B cell (primary cell): ENCODE results near the gene HEXIM2. TPM values are rescaled to one million over a fixed set of nuclear protein-coding genes. Genes with fewer than 3 reads are reported as not detected.
A peak's percentile ranks its signal among the peaks of the same experiment; 100 is the strongest.

Source experiments
- ATAC-seq: fragments of 200-7000 bp; cut with Tn5 transposase; one replicate; pipeline ENCODE4 v1.10.0; 2021; ENCODE audit warnings: low read depth, mild to moderate bottlenecking, moderate number of reproducible peaks, moderate library complexity
- CTCF ChIA-PET: fragments of 350-600 bp; sonication (Branson Sonifier 250); formaldehyde crosslinking; loops from one replicate; lab custom pipeline; 2021; ENCODE audit warnings: antibody characterized with exemption, inconsistent platforms; lab: Charles Lee
- POLR2A ChIA-PET: fragments of 350-600 bp; sonication (Branson Sonifier 250); formaldehyde crosslinking; loops from one replicate; lab custom pipeline; 2021; ENCODE audit warnings: antibody characterized with exemption; lab: Charles Lee
- DNase-seq: peaks from one replicate; pipeline ENCODE4 v3.0.0; 2013
- H2AFZ ChIP-seq: 2 replicates; pipeline ENCODE4 v1.6.1; 2012; ENCODE audit warnings: mild to moderate bottlenecking, low read depth, low read length; ENCODE audit not compliant: insufficient read depth, poor library complexity, severe bottlenecking
- H3K27ac ChIP-seq, 2 donors: 1 replicate in 1 of 2; 2 replicates in 1 of 2; pipeline ENCODE4 v1.5.1; 2012 to 2013; ENCODE audit warnings: low read length in 2 of 2, mild to moderate bottlenecking in 2 of 2, moderate library complexity in 1 of 2
- H3K27me3 ChIP-seq, 4 experiments: fragments of 200-600 bp in 1 of 4; sonication (generic) in 1 of 4; replicated peaks in 1 of 4; 1 replicate in 2 of 4; 2 replicates in 2 of 4; pipeline versions ENCODE4 v1.6.1 to v1.7.0; 2013 to 2016; ENCODE audit warnings: low read length in 3 of 4, mild to moderate bottlenecking in 2 of 4, mixed read lengths in 1 of 4, moderate library complexity in 1 of 4; ENCODE audit not compliant: insufficient read depth in 4 of 4, control insufficient read depth in 3 of 4; ENCODE audit errors: control extremely low read depth in 1 of 4
- H3K36me3 ChIP-seq, 2 experiments: replicated peaks in 1 of 2; 1 replicate in 1 of 2; 2 replicates in 1 of 2; pipeline versions ENCODE4 v1.6.1 to v1.7.1; 2013; ENCODE audit warnings: low read length in 1 of 2; ENCODE audit not compliant: insufficient read depth in 2 of 2, control insufficient read depth in 1 of 2; ENCODE audit errors: control extremely low read depth in 1 of 2, extremely low read depth in 1 of 2
- H3K4me1 ChIP-seq, 2 donors: fragments of 200-600 bp in 1 of 2; sonication (generic) in 1 of 2; 1 replicate in 1 of 2; 2 replicates in 1 of 2; pipeline versions ENCODE4 v1.5.1 to v1.6.1; 2013 to 2017; ENCODE audit warnings: low read length in 2 of 2; ENCODE audit not compliant: control insufficient read depth in 2 of 2, insufficient read depth in 2 of 2
- H3K4me2 ChIP-seq: replicated peaks from 2 replicates; pipeline ENCODE3; 2012; ENCODE audit warnings: mild to moderate bottlenecking, low read depth, low read length; ENCODE audit not compliant: poor library complexity, severe bottlenecking
- H3K4me3 ChIP-seq, 5 experiments: fragments of 200-600 bp in 1 of 5; sonication (generic) in 1 of 5; 1 replicate in 3 of 5; 2 replicates in 2 of 5; pipeline versions ENCODE4 v1.5.1 to v1.7.0; 2011 to 2016; ENCODE audit warnings: low read length in 4 of 5, mild to moderate bottlenecking in 4 of 5, low read depth in 2 of 5, control low read depth in 1 of 5, moderate library complexity in 1 of 5; ENCODE audit not compliant: insufficient read depth in 1 of 5; ENCODE audit errors: control extremely low read depth in 1 of 5, extremely low read depth in 1 of 5
- H3K79me2 ChIP-seq: fragments of 200-600 bp; sonication (generic); one replicate; pipeline ENCODE4 v1.6.0; 2016; ENCODE audit warnings: low read length; ENCODE audit not compliant: control insufficient read depth, insufficient read depth
- H3K9ac ChIP-seq: fragments of 200-600 bp; sonication (generic); 2 replicates; pipeline ENCODE4 v1.6.1; 2017; ENCODE audit warnings: mild to moderate bottlenecking, low read length, moderate library complexity
- H3K9me3 ChIP-seq, 3 donors: one replicate each; pipeline versions ENCODE4 v1.6.1 to v1.7.1; 2013; ENCODE audit warnings: low read length in 2 of 3; ENCODE audit not compliant: control insufficient read depth in 2 of 3, insufficient read depth in 1 of 3; ENCODE audit errors: control extremely low read depth in 1 of 3
- H4K20me1 ChIP-seq: 2 replicates; pipeline ENCODE4 v1.6.0; 2012; ENCODE audit warnings: mild to moderate bottlenecking, low read length; ENCODE audit not compliant: insufficient read depth, control insufficient read depth, poor library complexity, severe bottlenecking
- H3K27ac Mint-ChIP-seq: one replicate; pipeline ENCODE4 v1.8.0; 2021; ENCODE audit warnings: mixed read lengths
- H3K27me3 Mint-ChIP-seq: one replicate; pipeline ENCODE4 v1.8.0; 2021; ENCODE audit warnings: mixed read lengths
- H3K4me1 Mint-ChIP-seq: one replicate; pipeline ENCODE4 v1.8.0; 2021; ENCODE audit warnings: mixed read lengths
- H3K4me3 Mint-ChIP-seq: one replicate; pipeline ENCODE4 v1.8.0; 2021; ENCODE audit warnings: mixed read lengths
- H3K9me3 Mint-ChIP-seq: one replicate; pipeline ENCODE4 v1.8.0; 2022; ENCODE audit warnings: mixed read lengths; ENCODE audit not compliant: insufficient read depth
- EZH2 ChIP-seq: IDR thresholded peaks from 2 replicates; pipeline ENCODE4 v1.6.1; 2012; ENCODE audit warnings: borderline replicate concordance, low read depth, mild to moderate bottlenecking, moderate library complexity, low read length; ENCODE audit not compliant: insufficient read depth, poor library complexity, severe bottlenecking
- WGBS: methylation state at CpG from one replicate; pipeline ENCODE4 v1.1.5; 2013; ENCODE audit warnings: missing lambda C conversion rate; ENCODE audit not compliant: insufficient coverage; 5-methylcytosine and 5-hydroxymethylcytosine counted together
- intact Hi-C: fragments of 100-400 bp; cut with micrococcal nuclease; formaldehyde crosslinking; loops from one replicate; pipeline ENCODE4 v1.10.0; 2022
- polyA minus RNA-seq: library from RNA; depleted of rRNA, polyadenylated mRNA; stranded (reverse); fragments of >200 nt; gene quantifications from 2 replicates; pipeline ENCODE4 v1.2.3, GENCODE V29; 2012
- polyA plus RNA-seq: library from polyadenylated mRNA; depleted of rRNA; stranded (reverse); fragments of >200 nt; gene quantifications from 2 replicates; pipeline ENCODE4 v1.2.3, GENCODE V29; 2012
- total RNA-seq, 2 donors: library from RNA; stranded (reverse); fragments of 120-200 nt in 1 of 2; gene quantifications; 1 replicate in 1 of 2; 2 replicates in 1 of 2; pipeline versions ENCODE4 v1.2.3 to v1.2.4, GENCODE V29; 2013 to 2022
- TF ChIP-seq, protein P1 (sequence below): fragments of 200-600 bp; IDR thresholded peaks from one replicate; pipeline ENCODE4 v1.8.0; 2022; ENCODE audit warnings: antibody characterized with exemption, mild to moderate bottlenecking

Gene HEXIM2, protein sequence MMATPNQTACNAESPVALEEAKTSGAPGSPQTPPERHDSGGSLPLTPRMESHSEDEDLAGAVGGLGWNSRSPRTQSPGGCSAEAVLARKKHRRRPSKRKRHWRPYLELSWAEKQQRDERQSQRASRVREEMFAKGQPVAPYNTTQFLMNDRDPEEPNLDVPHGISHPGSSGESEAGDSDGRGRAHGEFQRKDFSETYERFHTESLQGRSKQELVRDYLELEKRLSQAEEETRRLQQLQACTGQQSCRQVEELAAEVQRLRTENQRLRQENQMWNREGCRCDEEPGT
- total RNA-seq (7.1 and 10.0 TPM in 2 replicates), polyA plus RNA-seq (3.7 and 4.7 TPM in 2 replicates), polyA minus RNA-seq (3.4 and 5.4 TPM in 2 replicates)
- 6.2 TPM for total RNA-seq (2013)

DNA sequence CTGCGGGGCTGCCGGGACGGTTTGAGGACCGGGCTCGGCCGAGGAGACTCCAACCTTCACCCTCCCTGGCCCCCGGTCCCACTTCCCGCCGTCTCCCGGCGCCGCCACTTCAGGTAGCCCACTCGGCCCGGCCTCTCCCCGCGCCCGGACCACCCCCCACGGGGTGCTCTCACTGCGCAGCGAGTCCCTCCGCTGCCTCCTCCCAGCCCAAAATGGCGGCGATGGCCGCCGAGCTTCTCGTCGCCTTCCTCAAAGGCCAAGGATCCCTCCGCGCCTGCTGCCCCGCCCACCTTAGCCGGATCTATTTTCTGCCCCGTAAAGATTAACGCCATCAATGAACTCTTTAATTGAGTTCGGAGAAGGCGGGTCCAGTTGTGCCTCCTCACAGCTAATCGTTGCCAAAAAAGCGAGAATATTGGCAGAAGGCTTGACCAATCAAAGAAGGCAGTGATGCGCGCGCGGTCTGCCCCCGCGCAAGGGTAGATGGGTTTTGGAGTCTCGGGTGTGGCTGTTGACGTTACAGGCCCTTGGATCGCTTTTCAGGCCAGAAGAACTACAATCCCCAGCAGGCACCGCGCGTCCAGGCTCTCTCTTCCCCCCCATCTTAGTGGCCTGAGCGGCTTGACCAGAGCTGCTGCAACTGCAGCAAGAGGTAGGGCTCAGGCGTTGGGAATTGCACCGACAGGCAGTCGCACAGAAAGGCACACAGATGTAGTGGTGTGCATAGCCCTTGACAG lies at the start of gene HEXIM2:
Gene HEXIM2, plus strand, starts transcription at position 588 of the 737 bp plus-strand sequence. CDS start 919 bp downstream, outside the sequence.
- Histone ChIP-seq H3K4me2 (peak within 1 kb of the TSS; percentile 82), H2AFZ (peak within 1 kb of the TSS; percentile 76), H3K9me3 (no peaks in the 10 kb centered on the region), H3K4me3 (peak within 1 kb of the TSS; percentile 64 to 98 (median 92)), H3K9ac (peak within 1 kb of the TSS; percentile 91), H3K27me3 (no peaks in the 10 kb centered on the region), H3K79me2 (peaks cover 55% of the 10 kb centered on the region), H3K4me1 (peaks cover 19 to 28% of the 10 kb centered on the region in 2 donors), H3K27ac (peak within 1 kb of the TSS; percentile 98), H4K20me1 (no peaks in the 10 kb centered on the region), H3K36me3 (peaks cover 0 to 5% of the 10 kb centered on the region in 2 experiments)
- ChIA-PET CTCF (interaction anchor here (0.6 to 10.5 kb wide), 13 partner anchors 11 to 1344 kb away, joined by 3 to 198 read pairs (median 3); partner anchors contain the start of genes ACBD4 and HEXIM1), POLR2A (interaction anchor here (0.6 to 6.9 kb wide), 12 partner anchors 11 to 330 kb away, joined by 3 to 246 read pairs (median 6); partner anchors contain the start of genes ACBD4, HEXIM1, MAP3K14 and NMT1)
- H3K4me3 Mint-ChIP-seq: peak within 1 kb of the TSS; percentile 95
- peak within 1 kb of the TSS; percentile 97 for H3K27ac Mint-ChIP-seq
- WGBS: under 1% methylated on average over 41 of the region's 53 CpGs
- intact Hi-C loops: loop anchor here (1.0 kb wide), 6 partner anchors 11 to 156 kb away; partner anchors contain the start of genes ACBD4, HEXIM1, MAP3K14 and NMT1
- peaks cover 35% of the 10 kb centered on the region for H3K4me1 Mint-ChIP-seq
- peak; percentile 93 for ATAC-seq
- TF ChIP-seq, protein P1, sequence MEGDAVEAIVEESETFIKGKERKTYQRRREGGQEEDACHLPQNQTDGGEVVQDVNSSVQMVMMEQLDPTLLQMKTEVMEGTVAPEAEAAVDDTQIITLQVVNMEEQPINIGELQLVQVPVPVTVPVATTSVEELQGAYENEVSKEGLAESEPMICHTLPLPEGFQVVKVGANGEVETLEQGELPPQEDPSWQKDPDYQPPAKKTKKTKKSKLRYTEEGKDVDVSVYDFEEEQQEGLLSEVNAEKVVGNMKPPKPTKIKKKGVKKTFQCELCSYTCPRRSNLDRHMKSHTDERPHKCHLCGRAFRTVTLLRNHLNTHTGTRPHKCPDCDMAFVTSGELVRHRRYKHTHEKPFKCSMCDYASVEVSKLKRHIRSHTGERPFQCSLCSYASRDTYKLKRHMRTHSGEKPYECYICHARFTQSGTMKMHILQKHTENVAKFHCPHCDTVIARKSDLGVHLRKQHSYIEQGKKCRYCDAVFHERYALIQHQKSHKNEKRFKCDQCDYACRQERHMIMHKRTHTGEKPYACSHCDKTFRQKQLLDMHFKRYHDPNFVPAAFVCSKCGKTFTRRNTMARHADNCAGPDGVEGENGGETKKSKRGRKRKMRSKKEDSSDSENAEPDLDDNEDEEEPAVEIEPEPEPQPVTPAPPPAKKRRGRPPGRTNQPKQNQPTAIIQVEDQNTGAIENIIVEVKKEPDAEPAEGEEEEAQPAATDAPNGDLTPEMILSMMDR: no peak
- TF ChIP-seq EZH2: no peak
- peak; percentile 100 for DNase-seq
- no peaks in the 10 kb centered on the region for H3K9me3 Mint-ChIP-seq
- no peaks in the 10 kb centered on the region for H3K27me3 Mint-ChIP-seq
